HT1080 (cell line): Measurements from ENCODE around the gene EYA4. TPM values are rescaled to one million over a fixed set of nuclear protein-coding genes. Genes with fewer than 3 reads are reported as not detected.

Experiments used
- DNase-seq: peaks from one replicate; pipeline ENCODE4 v3.0.0-alpha.2; 2015; ENCODE audit warnings: low read depth
- total RNA-seq: library from RNA; depleted of rRNA; stranded (reverse); fragments of >200 nt; shearing (Covaris generic); gene quantifications from 2 replicates; pipeline ENCODE4 v1.2.3, GENCODE V29; 2014

EYA4 gene
- total RNA-seq, 1 experiment from 2014 or later = 23.7 TPM

- DNase-seq = no peak
Measured at GRCh38 chr6:133348846-133349245, 107.7 kb downstream of the EYA4 start.

GRCh38 chr6:133350928-133351327, 109.8 kb downstream of the EYA4 start:
- no peak for DNase-seq

GRCh38 chr6:133352046-133352445, 110.9 kb downstream of the EYA4 start:
- DNase-seq = no peak

GRCh38 chr6:133353061-133353460, 111.9 kb downstream of the EYA4 start:
- DNase-seq = no peak

GRCh38 chr6:133355922-133356321, 114.8 kb downstream of the EYA4 start:
- no peak for DNase-seq

GRCh38 chr6:133358574-133359150, 117.5 kb downstream of the EYA4 start:
- no peak for DNase-seq

- DNase-seq = no peak
Measured at GRCh38 chr6:133359256-133359655, 118.1 kb downstream of the EYA4 start.

GRCh38 chr6:133359760-133360159, 118.6 kb downstream of the EYA4 start:
- no peak for DNase-seq

GRCh38 chr6:133360194-133360593, 119.0 kb downstream of the EYA4 start:
- DNase-seq = no peak

- DNase-seq = no peak
Measured at GRCh38 chr6:133362813-133363212, 121.7 kb downstream of the EYA4 start.

GRCh38 chr6:133368664-133369063, 127.5 kb downstream of the EYA4 start:
- no peak for DNase-seq

GRCh38 chr6:133369773-133370272, 128.7 kb downstream of the EYA4 start:
- DNase-seq = no peak

- DNase-seq = no peak
Measured at GRCh38 chr6:133376743-133377142, 135.6 kb downstream of the EYA4 start.

GRCh38 chr6:133377219-133377618, 136.1 kb downstream of the EYA4 start:
- no peak for DNase-seq

GRCh38 chr6:133380047-133380446, 138.9 kb downstream of the EYA4 start:
- no peak for DNase-seq

- no peak for DNase-seq
Measured at GRCh38 chr6:133380723-133381122, 139.6 kb downstream of the EYA4 start.

GRCh38 chr6:133388731-133389130, 147.6 kb downstream of the EYA4 start:
- no peak for DNase-seq

GRCh38 chr6:133390168-133390567, 149.0 kb downstream of the EYA4 start:
- no peak for DNase-seq

GRCh38 chr6:133392015-133392414, 150.9 kb downstream of the EYA4 start:
- peak; percentile 25 for DNase-seq

- DNase-seq = no peak
Measured at GRCh38 chr6:133392641-133393040, 151.5 kb downstream of the EYA4 start.

GRCh38 chr6:133393891-133394290, 152.7 kb downstream of the EYA4 start:
- DNase-seq = peak; percentile 29

- no peak for DNase-seq
Measured at GRCh38 chr6:133394630-133395029, 153.5 kb downstream of the EYA4 start.

- peak; percentile 56 for DNase-seq
Measured at GRCh38 chr6:133396233-133396983, 155.3 kb downstream of the EYA4 start.
